ENCODE results near the gene RESP18.

DNA sequence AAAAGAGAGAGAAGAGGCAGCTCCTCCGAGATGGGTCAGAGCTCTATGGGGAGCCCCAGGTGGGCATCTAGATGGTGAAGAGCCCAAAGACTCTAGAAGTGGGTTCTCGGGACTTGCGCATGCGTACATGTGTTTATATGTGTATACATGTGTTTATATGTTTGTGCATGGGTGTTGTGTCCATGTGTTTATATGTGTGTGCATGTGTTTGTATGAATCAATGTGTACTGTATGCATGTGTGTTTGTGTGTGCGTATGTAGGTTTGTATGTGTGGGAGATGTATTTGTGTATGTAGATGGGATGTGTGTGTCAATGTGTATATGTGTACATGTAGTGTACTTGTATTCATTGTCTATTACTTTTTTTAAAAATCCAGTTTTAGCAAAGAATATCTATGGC, 29.5 kb upstream of the RESP18 start:
- TF ChIP-seq, protein P1, sequence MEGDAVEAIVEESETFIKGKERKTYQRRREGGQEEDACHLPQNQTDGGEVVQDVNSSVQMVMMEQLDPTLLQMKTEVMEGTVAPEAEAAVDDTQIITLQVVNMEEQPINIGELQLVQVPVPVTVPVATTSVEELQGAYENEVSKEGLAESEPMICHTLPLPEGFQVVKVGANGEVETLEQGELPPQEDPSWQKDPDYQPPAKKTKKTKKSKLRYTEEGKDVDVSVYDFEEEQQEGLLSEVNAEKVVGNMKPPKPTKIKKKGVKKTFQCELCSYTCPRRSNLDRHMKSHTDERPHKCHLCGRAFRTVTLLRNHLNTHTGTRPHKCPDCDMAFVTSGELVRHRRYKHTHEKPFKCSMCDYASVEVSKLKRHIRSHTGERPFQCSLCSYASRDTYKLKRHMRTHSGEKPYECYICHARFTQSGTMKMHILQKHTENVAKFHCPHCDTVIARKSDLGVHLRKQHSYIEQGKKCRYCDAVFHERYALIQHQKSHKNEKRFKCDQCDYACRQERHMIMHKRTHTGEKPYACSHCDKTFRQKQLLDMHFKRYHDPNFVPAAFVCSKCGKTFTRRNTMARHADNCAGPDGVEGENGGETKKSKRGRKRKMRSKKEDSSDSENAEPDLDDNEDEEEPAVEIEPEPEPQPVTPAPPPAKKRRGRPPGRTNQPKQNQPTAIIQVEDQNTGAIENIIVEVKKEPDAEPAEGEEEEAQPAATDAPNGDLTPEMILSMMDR (IDR thresholded peaks at IDR 0.05): no peak
- TF ChIP-seq, protein P2, sequence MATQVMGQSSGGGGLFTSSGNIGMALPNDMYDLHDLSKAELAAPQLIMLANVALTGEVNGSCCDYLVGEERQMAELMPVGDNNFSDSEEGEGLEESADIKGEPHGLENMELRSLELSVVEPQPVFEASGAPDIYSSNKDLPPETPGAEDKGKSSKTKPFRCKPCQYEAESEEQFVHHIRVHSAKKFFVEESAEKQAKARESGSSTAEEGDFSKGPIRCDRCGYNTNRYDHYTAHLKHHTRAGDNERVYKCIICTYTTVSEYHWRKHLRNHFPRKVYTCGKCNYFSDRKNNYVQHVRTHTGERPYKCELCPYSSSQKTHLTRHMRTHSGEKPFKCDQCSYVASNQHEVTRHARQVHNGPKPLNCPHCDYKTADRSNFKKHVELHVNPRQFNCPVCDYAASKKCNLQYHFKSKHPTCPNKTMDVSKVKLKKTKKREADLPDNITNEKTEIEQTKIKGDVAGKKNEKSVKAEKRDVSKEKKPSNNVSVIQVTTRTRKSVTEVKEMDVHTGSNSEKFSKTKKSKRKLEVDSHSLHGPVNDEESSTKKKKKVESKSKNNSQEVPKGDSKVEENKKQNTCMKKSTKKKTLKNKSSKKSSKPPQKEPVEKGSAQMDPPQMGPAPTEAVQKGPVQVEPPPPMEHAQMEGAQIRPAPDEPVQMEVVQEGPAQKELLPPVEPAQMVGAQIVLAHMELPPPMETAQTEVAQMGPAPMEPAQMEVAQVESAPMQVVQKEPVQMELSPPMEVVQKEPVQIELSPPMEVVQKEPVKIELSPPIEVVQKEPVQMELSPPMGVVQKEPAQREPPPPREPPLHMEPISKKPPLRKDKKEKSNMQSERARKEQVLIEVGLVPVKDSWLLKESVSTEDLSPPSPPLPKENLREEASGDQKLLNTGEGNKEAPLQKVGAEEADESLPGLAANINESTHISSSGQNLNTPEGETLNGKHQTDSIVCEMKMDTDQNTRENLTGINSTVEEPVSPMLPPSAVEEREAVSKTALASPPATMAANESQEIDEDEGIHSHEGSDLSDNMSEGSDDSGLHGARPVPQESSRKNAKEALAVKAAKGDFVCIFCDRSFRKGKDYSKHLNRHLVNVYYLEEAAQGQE (IDR thresholded peaks at IDR 0.05; ENCODE audit: low read depth, low read length): no peak
- TF ChIP-seq NRF1 (IDR thresholded peaks at IDR 0.05; ENCODE audit: low read depth, low read length) (no peak), FOSL2 (IDR thresholded peaks at IDR 0.05; ENCODE audit: borderline replicate concordance, low read depth) (no peak)

Measured in SK-N-SH (cell line).